HG03108 (cell line): Measurements from ENCODE around the gene RAB15.

Experiments used
- ATAC-seq: cut with Tn5 transposase; IDR thresholded peaks from one replicate; pipeline ENCODE4 v1.9.1; 2021; ENCODE audit warnings: moderate library complexity; ENCODE audit not compliant: unreplicated experiment

RAB15 gene

GRCh38 chr14:64956697-64957406, 15.3 kb downstream of the RAB15 start:
- ATAC-seq: no peak

DNA sequence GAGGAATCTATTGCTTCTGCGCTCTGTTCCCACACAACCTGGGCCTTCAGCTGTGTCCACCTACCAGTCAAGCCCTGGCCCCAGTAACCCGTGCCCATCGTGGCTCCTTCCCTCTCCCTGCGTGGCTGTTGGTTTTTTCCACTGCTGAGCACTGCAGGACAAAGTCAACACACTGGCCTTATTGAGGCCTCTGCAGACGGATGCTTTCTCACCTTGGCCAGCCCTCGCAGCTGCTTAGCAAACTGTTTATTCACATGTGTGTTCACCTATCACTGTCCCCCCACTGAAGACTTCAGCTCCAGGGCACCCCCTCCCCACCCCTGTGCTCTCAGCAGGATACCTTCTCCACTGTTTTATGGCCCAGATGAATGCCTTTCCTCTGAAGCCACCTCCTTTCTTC, 16.8 kb downstream of the RAB15 start:
- ATAC-seq: no peak

GRCh38 chr14:64954491-64955240, 17.5 kb downstream of the RAB15 start:
- no peak for ATAC-seq

- no peak for ATAC-seq
Measured at GRCh38 chr14:64953661-64954060, 18.5 kb downstream of the RAB15 start.

DNA sequence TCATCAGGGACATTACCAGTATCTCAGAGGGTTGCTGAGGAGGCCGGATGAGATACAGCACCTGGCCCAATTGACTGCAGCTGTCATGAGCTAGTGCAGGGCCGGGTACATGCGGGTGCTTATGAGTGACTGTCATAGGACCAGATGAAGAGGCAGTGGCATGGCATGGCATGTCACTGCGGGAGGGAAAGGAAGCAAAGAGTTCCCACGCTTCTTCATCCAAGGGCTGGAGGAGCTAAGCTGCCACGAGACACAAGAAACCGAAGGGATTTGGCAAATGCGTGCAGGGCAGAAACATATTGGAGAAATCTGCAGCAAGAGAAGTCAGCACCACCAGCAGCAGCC, 18.9 kb downstream of the RAB15 start:
- ATAC-seq: no peak

DNA sequence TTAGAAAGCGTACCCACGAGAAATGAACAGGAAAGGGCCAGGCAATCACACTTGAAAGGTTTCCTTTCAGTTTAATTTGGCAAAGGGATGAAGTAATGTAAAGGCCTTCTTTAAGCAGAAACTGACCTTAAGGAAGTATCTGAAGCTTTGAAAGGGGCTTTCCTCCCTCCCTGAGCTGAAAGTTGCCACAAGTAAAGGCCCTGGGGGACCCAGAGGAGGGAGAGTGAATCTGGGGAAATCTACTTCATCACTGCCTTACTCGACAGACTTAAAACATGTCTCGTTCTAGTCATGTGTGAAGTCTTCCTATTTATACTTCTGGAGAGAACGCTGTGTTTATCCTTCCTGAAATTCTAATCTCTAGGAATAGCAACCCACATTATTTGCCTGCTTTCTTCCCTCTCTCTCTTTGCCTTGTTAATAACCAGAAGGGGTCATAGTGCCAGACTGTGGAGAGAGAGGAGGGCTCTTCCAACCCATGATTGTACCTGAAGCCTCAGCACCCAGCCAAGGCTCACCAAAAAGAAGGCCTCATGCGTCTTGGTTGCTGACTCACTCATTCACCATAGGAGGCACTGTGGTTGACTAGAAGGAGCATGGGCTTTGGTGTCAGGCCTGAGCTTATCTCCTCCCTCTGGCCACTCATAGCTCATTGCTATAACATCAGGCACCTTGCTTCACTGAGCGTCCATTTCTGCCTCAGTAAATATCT, 19.4 kb downstream of the RAB15 start:
- ATAC-seq: no peak

GRCh38 chr14:64951724-64952123, 20.4 kb downstream of the RAB15 start:
- ATAC-seq: no peak

DNA sequence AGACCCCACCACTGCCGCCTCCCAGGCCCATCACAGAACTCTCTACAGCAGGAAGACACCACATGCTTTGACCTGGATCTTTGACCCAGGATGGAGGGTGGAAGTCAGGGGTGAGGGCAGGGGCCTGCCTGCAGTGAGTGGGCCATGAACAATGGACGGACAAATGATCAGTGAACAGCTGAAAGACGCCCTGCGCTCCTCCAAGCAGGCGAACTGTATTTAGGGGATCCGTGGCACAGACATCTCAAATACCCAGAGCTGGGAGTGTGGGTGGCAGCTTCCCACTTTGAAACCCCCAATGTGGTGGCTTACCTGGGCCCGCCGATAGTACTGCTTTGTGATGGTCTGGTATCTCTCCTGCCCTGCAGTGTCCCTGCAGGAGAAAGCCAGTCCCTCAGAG, 20.8 kb downstream of the RAB15 start:
- ATAC-seq: no peak

DNA sequence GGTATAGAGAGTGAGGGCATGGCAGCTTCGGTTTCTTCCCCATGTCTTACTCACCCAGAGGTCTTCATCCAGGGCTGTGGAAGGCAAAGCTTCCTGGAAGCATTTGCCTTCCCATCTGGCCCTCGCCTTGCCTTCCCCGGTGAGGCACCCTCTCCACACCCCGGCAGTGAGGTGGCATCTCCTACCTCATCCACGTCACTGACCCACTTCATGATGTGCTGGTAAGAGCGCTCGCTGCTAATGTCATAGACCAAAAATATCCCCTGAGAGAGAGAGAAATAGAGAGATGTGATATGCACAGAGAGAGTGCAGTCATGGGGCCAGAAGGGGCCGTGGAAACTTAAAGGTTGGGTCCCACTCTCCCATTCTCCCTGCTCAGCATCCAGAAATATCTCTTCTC, 21.2 kb downstream of the RAB15 start:
- ATAC-seq: no peak

DNA sequence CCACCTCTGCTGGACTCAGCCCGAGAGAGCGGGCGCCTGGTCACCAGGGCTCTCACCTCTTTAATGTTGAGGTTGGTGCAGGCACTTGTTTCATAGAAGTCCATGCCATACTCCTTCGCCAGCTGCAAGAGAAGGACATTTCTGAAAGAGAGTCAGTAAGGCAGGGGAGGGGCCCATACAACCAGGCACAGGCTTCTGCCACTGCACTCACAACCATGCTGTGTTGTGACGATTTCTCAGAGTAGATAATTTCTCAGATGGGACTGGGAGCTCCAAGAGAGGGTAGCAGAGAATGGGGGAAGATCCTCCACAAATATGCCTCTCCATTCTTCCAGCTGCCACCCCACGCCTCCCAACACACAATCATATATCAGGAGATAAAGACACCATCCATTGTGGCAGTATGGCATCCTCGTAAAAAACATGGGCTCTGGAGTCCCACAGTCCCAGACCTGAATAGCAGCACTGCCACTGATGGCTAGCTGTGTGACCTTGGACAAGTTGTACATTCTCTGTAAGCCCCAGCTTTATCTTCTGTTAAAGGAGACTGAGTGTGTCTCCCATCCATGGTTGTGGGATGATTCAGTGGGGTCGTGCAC, 23.4 kb downstream of the RAB15 start:
- no peak for ATAC-seq

DNA sequence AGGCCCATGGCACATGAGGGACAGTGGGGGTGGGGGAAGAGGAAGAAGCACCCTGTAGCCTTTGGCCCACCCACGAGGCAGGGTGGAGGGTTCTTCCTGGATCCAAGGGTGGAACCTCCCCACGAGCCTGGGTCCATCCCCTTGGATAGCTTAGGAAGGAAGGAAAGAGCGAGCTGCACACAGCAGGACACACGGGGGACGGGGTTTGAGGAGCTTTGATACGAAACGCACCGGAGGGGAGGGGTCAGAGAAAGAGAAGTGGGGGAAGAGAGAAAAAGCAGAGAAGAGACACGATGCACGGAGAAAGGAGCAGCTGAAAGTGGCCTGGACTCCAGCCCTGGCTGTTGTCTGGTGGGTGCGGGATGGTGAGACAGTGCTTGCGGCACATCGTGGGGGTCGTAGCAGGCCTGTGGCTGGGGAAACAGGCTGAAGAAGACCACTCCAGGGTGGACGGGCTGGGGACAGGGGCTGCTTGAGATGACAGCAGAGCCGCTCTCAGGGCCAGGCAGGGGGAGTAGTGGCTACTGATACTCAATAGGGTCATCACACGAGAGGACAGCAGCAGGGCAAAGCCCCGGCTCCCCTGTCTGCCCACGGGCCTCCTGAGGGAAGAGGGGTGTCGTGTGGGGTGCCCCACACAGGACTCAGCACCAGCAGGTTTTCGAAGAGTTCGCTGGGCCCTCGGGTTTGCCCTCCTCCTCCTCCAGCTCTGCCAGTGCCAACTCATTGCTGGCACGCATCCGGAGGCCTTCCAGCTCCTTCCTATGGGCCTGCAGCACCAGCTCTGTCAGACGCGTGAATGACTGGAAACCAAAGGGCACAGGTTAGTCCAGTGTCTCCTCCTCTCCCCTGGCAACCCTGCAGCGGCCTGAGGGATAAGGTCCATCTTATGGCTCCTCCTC, 24.2 kb downstream of the RAB15 start:
- ATAC-seq: no peak

GRCh38 chr14:64946310-64947045, 25.7 kb downstream of the RAB15 start:
- no peak for ATAC-seq

DNA sequence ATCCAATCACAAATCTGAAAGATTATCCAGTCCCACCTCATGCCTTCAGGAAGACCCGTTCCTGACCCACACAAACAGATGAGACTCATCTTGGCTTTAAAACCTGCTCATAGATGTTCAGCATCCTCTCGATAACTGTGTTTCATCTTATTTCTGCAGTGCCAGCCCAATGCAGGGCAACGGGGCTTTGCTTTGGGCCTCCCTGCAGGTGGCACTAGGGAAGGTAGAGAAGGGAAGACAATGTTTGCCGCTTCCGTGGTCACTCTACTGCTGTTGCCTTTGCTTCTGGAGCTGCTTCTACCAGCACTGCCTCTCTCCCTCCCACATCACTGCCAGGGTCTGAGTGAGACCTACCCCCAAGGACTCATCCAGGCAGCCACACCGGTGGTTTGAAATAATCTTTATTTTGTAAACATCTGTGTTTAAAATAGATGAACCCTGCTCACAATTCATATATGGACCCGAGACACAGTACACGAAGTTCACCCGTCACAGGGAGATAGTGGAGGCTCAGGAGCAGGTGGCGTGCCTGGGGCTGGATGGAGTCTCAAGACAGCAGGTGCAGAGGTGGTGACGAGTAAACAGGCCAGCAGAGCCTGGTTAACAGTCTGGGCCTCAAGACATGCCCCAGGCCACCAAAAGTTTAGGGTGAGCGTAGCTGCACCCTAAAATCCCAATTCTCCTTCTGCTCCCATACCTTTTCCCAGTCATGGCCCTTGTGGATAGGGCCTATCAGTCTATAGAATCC, 26.5 kb downstream of the RAB15 start:
- ATAC-seq: no peak

DNA sequence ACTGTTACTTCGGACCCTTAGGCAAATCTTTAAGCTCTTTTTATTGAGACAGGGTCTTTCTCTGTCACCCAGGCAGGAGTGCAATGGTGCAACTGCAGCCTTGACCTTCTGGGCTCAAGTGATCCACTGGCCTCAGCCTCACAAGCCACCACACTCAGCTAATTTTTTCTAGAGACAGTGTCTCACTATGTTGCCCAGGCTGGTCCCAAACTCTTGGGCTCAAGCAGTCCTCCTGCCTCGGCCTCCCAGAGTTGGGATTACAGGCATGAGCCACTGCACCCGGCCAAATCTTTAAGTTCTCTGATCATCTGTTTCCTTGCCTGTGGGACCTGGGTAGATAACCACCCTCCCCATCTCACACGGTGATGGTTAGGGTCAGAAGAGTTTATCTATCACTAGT, 27.3 kb downstream of the RAB15 start:
- no peak for ATAC-seq

DNA sequence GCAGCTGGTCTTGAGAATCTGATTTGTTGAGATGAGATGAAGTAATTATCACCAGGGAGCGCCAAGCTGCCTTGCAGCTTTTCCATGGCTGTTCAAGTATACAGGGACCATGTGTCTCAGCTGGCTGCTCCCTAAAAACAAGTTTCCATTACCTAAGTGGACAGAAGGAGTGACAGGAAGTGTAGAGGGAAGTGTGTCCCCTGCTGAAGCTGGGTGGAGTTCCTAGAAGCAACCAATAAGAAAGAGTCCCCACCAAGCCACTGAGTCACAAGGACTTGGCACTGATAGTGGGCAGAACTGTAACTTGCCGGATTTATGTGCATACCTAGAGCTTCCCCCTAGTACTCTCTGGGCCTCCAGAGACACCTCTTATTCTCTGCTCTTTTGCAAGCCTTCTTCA, 28.1 kb downstream of the RAB15 start:
- no peak for ATAC-seq

GRCh38 chr14:64943556-64943955, 28.6 kb downstream of the RAB15 start:
- no peak for ATAC-seq

- ATAC-seq: no peak
Measured at GRCh38 chr14:64942531-64943111, 29.5 kb downstream of the RAB15 start, which contains the start of gene GPX2. Gene GPX2, minus strand, starts transcription at chr14:64942745. Its CDS starts 19 bp downstream, at chr14:64942726.

DNA sequence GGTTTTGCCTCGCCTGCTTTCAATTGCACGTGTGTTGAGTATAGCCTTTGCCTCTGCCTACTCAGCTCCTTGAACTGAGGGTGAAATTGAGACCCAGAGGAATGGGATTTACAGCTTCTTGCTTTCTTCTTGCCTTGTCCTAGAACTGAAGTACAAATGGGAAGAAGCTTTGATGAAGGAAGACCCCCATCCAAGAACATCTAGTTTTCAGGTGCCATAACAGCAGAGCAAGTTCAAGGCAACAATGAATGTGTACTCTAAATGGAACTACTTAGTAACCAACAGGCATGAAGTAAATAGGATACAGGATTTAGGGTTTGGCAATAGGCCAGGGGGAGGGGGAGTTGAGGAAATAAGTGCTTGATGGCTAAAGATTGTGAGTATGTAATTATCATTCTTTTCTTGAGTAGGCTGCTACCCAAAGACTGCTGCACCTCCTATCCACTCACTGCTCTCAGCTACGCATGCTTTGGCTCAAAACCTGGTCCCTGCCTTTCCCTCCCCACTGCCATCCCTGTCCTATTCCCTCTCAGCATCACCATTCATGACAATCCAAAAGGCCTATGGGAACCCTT, 31.7 kb downstream of the RAB15 start:
- no peak for ATAC-seq

DNA sequence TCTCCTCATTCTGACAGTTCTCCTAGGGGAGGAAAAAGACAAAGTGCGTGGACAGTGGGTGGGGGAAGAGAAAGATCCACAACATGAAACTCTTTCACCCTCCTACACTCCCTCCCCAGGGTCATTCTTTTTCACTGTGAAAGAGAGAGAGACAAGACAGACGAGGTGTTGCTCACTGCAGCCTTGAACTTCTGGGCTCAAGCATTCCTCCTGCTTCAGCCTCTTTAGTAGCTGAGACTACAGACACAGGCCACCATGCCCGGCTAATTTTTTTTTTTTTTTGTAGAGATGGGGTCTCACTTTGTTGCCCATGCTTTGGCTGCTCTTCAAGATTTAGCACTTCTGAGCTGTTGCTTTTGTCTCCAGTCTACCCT, 32.3 kb downstream of the RAB15 start:
- ATAC-seq: no peak
